GM11168 (cell line): ENCODE measurements around the gene SAMM50.

Experiments
- in situ Hi-C: fragments of 300-500 bp; cut with MboI; formaldehyde crosslinking; loops from one replicate; pipeline ENCODE4 v1.12.0; 2022; ENCODE audit warnings: low sequenced_read_pairs; ENCODE audit not compliant: unreplicated experiment

Gene SAMM50

GRCh38 chr22:43945632-43946383 is 9.4 kb upstream of the SAMM50 start:
- in situ Hi-C loops, result no loop called here

- in situ Hi-C loops, result no loop called here
Observed at GRCh38 chr22:43946384-43946667, 8.9 kb upstream of the SAMM50 start.

- in situ Hi-C loops, result no loop called here
Observed at GRCh38 chr22:43948836-43949406, 6.3 kb upstream of the SAMM50 start.

GRCh38 chr22:43951391-43951790 is 3.9 kb upstream of the SAMM50 start:
- in situ Hi-C loops, result no loop called here

- in situ Hi-C loops, result no loop called here
Observed at GRCh38 chr22:43951966-43952365, 3.3 kb upstream of the SAMM50 start.

GRCh38 chr22:43953988-43954785 is 1.1 kb upstream of the SAMM50 start:
- in situ Hi-C loops, result no loop called here

GRCh38 chr22:43955883-43956782 is 891 bp downstream of the SAMM50 start:
- in situ Hi-C loops, result no loop called here

GRCh38 chr22:43956805-43957463 is 1.7 kb downstream of the SAMM50 start:
- in situ Hi-C loops, result no loop called here

GRCh38 chr22:43957871-43958270 is 2.6 kb downstream of the SAMM50 start:
- in situ Hi-C loops, result no loop called here

- in situ Hi-C loops, result no loop called here
Observed at GRCh38 chr22:43964314-43964857, 9.1 kb downstream of the SAMM50 start.

GRCh38 chr22:43967069-43967468 is 11.8 kb downstream of the SAMM50 start:
- in situ Hi-C loops, result no loop called here

- in situ Hi-C loops, result no loop called here
Observed at GRCh38 chr22:43968614-43969013, 13.4 kb downstream of the SAMM50 start.

GRCh38 chr22:43969021-43969878 is 14.0 kb downstream of the SAMM50 start:
- in situ Hi-C loops, result no loop called here

- in situ Hi-C loops, result no loop called here
Observed at GRCh38 chr22:43969989-43970755, 14.9 kb downstream of the SAMM50 start.

- in situ Hi-C loops, result no loop called here
Observed at GRCh38 chr22:43971112-43971511, 15.9 kb downstream of the SAMM50 start.

GRCh38 chr22:43972931-43973462 is 17.8 kb downstream of the SAMM50 start:
- in situ Hi-C loops, result no loop called here

- in situ Hi-C loops, result no loop called here
Observed at GRCh38 chr22:43974028-43974545, 18.8 kb downstream of the SAMM50 start.
